WTC11 (cell line): ENCODE data around the gene ZFYVE28. TPM values are rescaled to one million over a fixed set of nuclear protein-coding genes. Genes with fewer than 3 reads are reported as not detected.

ENCODE experiments used
- ATAC-seq: fragments of 200-7000 bp; cut with Tn5 transposase; 2 replicates; pipeline ENCODE4 v1.10.0; 2021; ENCODE audit warnings: mild to moderate bottlenecking, moderate library complexity
- CTCF ChIA-PET: fragments of 300-600 bp; sonication (Branson Sonifier 250); formaldehyde crosslinking; loops from one replicate; lab custom pipeline; 2021; ENCODE audit warnings: antibody characterized with exemption; lab: Charles Lee
- POLR2A ChIA-PET: fragments of 350-600 bp; sonication (Branson Sonifier 250); formaldehyde crosslinking; loops from one replicate; lab custom pipeline; 2021; ENCODE audit warnings: antibody characterized with exemption; lab: Charles Lee
- DNase-seq: peaks from one replicate; pipeline ENCODE4 v3.0.0; 2021; ENCODE audit warnings: low spot score
- H3K27ac Mint-ChIP-seq: 2 replicates; pipeline ENCODE4 v1.8.0; 2021; ENCODE audit warnings: mixed read lengths
- H3K27me3 Mint-ChIP-seq: 2 replicates; pipeline ENCODE4 v1.8.0; 2021; ENCODE audit warnings: low read depth, mild to moderate bottlenecking, moderate library complexity, mixed read lengths
- H3K36me3 Mint-ChIP-seq: 2 replicates; pipeline ENCODE4 v1.8.0; 2021; ENCODE audit warnings: mixed read lengths
- H3K4me1 Mint-ChIP-seq: 2 replicates; pipeline ENCODE4 v1.8.0; 2022; ENCODE audit warnings: mixed read lengths
- H3K4me3 Mint-ChIP-seq: 2 replicates; pipeline ENCODE4 v1.8.0; 2021; ENCODE audit warnings: mild to moderate bottlenecking, moderate library complexity, mixed read lengths
- H3K9me3 Mint-ChIP-seq: 2 replicates; pipeline ENCODE4 v1.8.0; 2021; ENCODE audit warnings: mixed read lengths
- AFF4 ChIP-seq: sonication (generic); formaldehyde crosslinking; IDR thresholded peaks from 2 replicates; pipeline ENCODE4 v1.8.1; 2023; ENCODE audit warnings: mild to moderate bottlenecking, missing genetic modification reagents, borderline replicate concordance
- CDX4 ChIP-seq: fragments of 250-450 bp; sonication (Bioruptor Pico); IDR thresholded peaks from 2 replicates; pipeline ENCODE4 v1.9.0; 2021; ENCODE audit warnings: moderate library complexity, mild to moderate bottlenecking, inconsistent platforms, borderline replicate concordance
- CREM ChIP-seq: sonication (generic); formaldehyde crosslinking; IDR thresholded peaks from 2 replicates; pipeline ENCODE4 v1.8.1; 2022; ENCODE audit warnings: mild to moderate bottlenecking, missing genetic modification reagents, moderate library complexity
- E2F5 ChIP-seq: sonication (generic); formaldehyde crosslinking; IDR thresholded peaks from 2 replicates; pipeline ENCODE4 v1.8.1; 2022; ENCODE audit warnings: mild to moderate bottlenecking, moderate library complexity, missing genetic modification reagents
- ESRRA ChIP-seq: sonication (generic); formaldehyde crosslinking; IDR thresholded peaks from 2 replicates; pipeline ENCODE4 v1.8.1; 2022; ENCODE audit warnings: mild to moderate bottlenecking, missing genetic modification reagents, borderline replicate concordance
- FOXP1 ChIP-seq: sonication (generic); formaldehyde crosslinking; IDR thresholded peaks from 2 replicates; pipeline ENCODE4 v1.8.0; 2022; ENCODE audit warnings: missing genetic modification reagents, mild to moderate bottlenecking, moderate library complexity, borderline replicate concordance
- IRF2 ChIP-seq: sonication (generic); formaldehyde crosslinking; IDR thresholded peaks from 2 replicates; pipeline ENCODE4 v1.8.0; 2022; ENCODE audit warnings: low read depth, missing genetic modification reagents, borderline replicate concordance
- NR1H2 ChIP-seq: sonication (generic); formaldehyde crosslinking; IDR thresholded peaks from 2 replicates; pipeline ENCODE4 v1.9.0; 2021; ENCODE audit warnings: mild to moderate bottlenecking, moderate library complexity, missing genetic modification reagents
- NR2C2 ChIP-seq: sonication (generic); formaldehyde crosslinking; IDR thresholded peaks from 2 replicates; pipeline ENCODE4 v1.8.0; 2022; ENCODE audit warnings: mild to moderate bottlenecking, missing genetic modification reagents
- NR3C1 ChIP-seq: sonication (generic); formaldehyde crosslinking; conservative IDR thresholded peaks from 2 replicates; pipeline ENCODE4 v1.8.1; 2023; ENCODE audit warnings: low read depth, mild to moderate bottlenecking, missing genetic modification reagents
- PREB ChIP-seq: sonication (generic); formaldehyde crosslinking; IDR thresholded peaks from 2 replicates; pipeline ENCODE4 v1.8.1; 2022; ENCODE audit warnings: mild to moderate bottlenecking, missing genetic modification reagents, moderate library complexity, borderline replicate concordance
- TCF7 ChIP-seq: sonication (generic); formaldehyde crosslinking; IDR thresholded peaks from 2 replicates; pipeline ENCODE4 v1.8.0; 2022; ENCODE audit warnings: mild to moderate bottlenecking, low read depth, missing genetic modification reagents, moderate library complexity
- TEAD1 ChIP-seq: sonication (generic); formaldehyde crosslinking; IDR thresholded peaks from 2 replicates; pipeline ENCODE4 v1.8.0; 2022; ENCODE audit warnings: mild to moderate bottlenecking, missing genetic modification reagents
- ZBTB21 ChIP-seq: sonication (generic); formaldehyde crosslinking; IDR thresholded peaks from 2 replicates; pipeline ENCODE4 v1.8.1; 2023; ENCODE audit warnings: mild to moderate bottlenecking, missing genetic modification reagents, borderline replicate concordance
- ZNF281 ChIP-seq: sonication (generic); formaldehyde crosslinking; IDR thresholded peaks from 2 replicates; pipeline ENCODE4 v1.8.0; 2023; ENCODE audit warnings: mild to moderate bottlenecking, missing genetic modification reagents
- ZNF317 ChIP-seq: sonication (generic); formaldehyde crosslinking; IDR thresholded peaks from 2 replicates; pipeline ENCODE4 v1.8.1; 2023; ENCODE audit warnings: low read depth, mild to moderate bottlenecking, moderate library complexity, missing genetic modification reagents, borderline replicate concordance
- ZNF416 ChIP-seq: fragments of 250-450 bp; sonication (Bioruptor Pico); IDR thresholded peaks from 2 replicates; pipeline ENCODE4 v1.9.0; 2021; ENCODE audit warnings: mild to moderate bottlenecking, inconsistent platforms
- total RNA-seq: library from RNA; stranded (reverse); gene quantifications from 3 replicates; pipeline ENCODE4 v1.2.3, GENCODE V29; 2021
- TF ChIP-seq, protein P1 (sequence below): sonication (generic); formaldehyde crosslinking; IDR thresholded peaks from 2 replicates; pipeline ENCODE4 v1.8.0; 2022; ENCODE audit warnings: missing genetic modification reagents
- TF ChIP-seq, protein P2 (sequence below): sonication (generic); formaldehyde crosslinking; IDR thresholded peaks from 2 replicates; pipeline ENCODE4 v1.8.1; 2023; ENCODE audit warnings: mild to moderate bottlenecking, missing genetic modification reagents, moderate library complexity
- TF ChIP-seq, protein P3 (sequence below): fragments of 250-450 bp; sonication (Bioruptor Pico); conservative IDR thresholded peaks from 2 replicates; pipeline ENCODE4 v1.9.0; 2021; ENCODE audit warnings: mild to moderate bottlenecking

ZFYVE28 gene
- total RNA-seq, 1 experiment from 2014 or later = 7.8 TPM

DNA sequence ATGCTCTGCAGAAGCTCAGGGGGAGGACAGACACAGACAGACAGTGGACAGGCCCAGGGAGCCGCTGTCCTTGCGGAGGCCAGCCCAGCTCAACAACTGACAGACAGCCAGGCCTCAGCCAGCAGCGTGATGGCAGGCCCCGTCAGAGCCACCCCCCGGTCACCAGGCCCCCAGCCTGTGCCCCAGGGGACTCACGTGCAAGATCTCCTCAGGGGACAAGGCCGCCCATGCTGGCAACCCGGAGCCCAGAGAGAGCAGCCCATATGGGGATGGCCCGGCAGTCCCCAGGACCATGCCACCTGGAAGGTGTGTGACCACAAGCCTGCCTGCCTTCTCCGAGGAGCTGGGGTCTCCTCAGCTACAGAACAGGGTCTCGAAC is 128.5 kb downstream of the ZFYVE28 start:
- Mint-ChIP-seq H3K27me3 (no peaks in the 10 kb centered on the region), H3K4me3 (no peak overlapping the region), H3K4me1 (no peaks in the 10 kb centered on the region; the same call in 1 of the 2 replicates), H3K27ac (no peak overlapping the region), H3K36me3 (peaks cover 2% of the 10 kb centered on the region; the same call in 1 of the 2 replicates), H3K9me3 (peaks cover 8% of the 10 kb centered on the region)
- POLR2A ChIA-PET = no interaction called here
- DNase-seq = no peak
- CTCF ChIA-PET = interaction anchor here (1.4 to 2.2 kb wide), 3 partner anchors 20 to 152 kb away, joined by 5 to 8 read pairs (median 5); no protein-coding TSS in a partner anchor
- no peak for ATAC-seq
- TF ChIP-seq FOXP1 (CRISPR knock-in tag) (no peak), PREB (no peak), ZBTB21 (no peak), ESRRA (CRISPR knock-in tag) (no peak), NR2C2 (CRISPR knock-in tag) (no peak), TEAD1 (CRISPR knock-in tag) (no peak), AFF4 (CRISPR knock-in tag) (no peak), ZNF317 (CRISPR knock-in tag) (no peak), IRF2 (CRISPR knock-in tag) (no peak), CDX4 (CRISPR knock-in tag) (no peak), CREM (CRISPR knock-in tag) (no peak), NR3C1 (CRISPR knock-in tag) (no peak), ZNF281 (CRISPR knock-in tag) (no peak), NR1H2 (CRISPR knock-in tag) (no peak), E2F5 (CRISPR knock-in tag) (no peak), ZNF416 (no peak), TCF7 (CRISPR knock-in tag) (no peak)
- TF ChIP-seq, protein P1, sequence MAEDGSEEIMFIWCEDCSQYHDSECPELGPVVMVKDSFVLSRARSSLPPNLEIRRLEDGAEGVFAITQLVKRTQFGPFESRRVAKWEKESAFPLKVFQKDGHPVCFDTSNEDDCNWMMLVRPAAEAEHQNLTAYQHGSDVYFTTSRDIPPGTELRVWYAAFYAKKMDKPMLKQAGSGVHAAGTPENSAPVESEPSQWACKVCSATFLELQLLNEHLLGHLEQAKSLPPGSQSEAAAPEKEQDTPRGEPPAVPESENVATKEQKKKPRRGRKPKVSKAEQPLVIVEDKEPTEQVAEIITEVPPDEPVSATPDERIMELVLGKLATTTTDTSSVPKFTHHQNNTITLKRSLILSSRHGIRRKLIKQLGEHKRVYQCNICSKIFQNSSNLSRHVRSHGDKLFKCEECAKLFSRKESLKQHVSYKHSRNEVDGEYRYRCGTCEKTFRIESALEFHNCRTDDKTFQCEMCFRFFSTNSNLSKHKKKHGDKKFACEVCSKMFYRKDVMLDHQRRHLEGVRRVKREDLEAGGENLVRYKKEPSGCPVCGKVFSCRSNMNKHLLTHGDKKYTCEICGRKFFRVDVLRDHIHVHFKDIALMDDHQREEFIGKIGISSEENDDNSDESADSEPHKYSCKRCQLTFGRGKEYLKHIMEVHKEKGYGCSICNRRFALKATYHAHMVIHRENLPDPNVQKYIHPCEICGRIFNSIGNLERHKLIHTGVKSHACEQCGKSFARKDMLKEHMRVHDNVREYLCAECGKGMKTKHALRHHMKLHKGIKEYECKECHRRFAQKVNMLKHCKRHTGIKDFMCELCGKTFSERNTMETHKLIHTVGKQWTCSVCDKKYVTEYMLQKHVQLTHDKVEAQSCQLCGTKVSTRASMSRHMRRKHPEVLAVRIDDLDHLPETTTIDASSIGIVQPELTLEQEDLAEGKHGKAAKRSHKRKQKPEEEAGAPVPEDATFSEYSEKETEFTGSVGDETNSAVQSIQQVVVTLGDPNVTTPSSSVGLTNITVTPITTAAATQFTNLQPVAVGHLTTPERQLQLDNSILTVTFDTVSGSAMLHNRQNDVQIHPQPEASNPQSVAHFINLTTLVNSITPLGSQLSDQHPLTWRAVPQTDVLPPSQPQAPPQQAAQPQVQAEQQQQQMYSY = no peak
- TF ChIP-seq, protein P2, sequence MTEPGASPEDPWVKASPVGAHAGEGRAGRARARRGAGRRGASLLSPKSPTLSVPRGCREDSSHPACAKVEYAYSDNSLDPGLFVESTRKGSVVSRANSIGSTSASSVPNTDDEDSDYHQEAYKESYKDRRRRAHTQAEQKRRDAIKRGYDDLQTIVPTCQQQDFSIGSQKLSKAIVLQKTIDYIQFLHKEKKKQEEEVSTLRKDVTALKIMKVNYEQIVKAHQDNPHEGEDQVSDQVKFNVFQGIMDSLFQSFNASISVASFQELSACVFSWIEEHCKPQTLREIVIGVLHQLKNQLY (CRISPR knock-in tag) = no peak
- TF ChIP-seq, protein P3, sequence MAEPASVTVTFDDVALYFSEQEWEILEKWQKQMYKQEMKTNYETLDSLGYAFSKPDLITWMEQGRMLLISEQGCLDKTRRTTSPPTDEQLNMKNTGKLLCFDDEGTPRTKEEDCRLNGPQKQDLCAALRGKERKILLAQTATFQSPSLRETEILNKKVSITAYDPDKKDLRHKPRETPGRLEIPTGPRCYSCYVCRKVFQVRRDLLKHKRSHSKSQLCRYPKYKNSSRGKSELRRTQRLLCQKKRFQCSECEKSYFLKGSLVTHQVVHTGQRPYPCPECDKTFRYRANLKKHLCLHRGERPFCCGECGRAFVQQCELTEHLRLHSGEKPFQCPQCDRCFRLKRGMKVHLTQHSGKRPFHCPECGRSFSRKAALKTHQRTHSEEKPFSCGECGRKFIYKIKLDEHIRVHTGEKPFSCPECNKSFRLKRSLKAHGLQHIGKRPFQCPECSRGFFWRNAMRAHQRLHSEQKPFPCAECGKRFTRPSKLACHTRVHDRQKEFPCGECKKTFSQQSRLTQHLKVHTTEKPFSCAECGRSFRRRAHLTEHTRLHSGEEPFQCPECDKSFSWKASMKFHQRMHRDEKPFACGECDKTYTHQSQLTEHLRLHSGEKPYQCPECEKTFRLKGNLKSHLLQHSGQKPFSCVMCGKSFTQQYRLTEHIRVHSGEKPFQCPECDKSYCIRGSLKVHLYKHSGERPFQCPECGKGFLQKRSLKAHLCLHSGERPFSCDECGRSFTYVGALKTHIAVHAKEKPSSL (CRISPR knock-in tag) = no peak
